GM23338 (cell line): ENCODE measurements around the gene MYH14.

Experiments
- CREB1 ChIP-seq: fragments of 250-450 bp; sonication (Bioruptor Pico); IDR thresholded peaks from 2 replicates; pipeline ENCODE4 v1.5.0; 2020; ENCODE audit warnings: low read depth, mild to moderate bottlenecking, moderate library complexity
- EZH2 ChIP-seq: fragments of 200-600 bp; sonication (generic); IDR thresholded peaks from one replicate; pipeline ENCODE4 v1.8.0; 2017; ENCODE audit warnings: antibody characterized with exemption, mild to moderate bottlenecking, low read depth; ENCODE audit not compliant: unreplicated experiment
- EZH2phosphoT487 ChIP-seq: fragments of 200-600 bp; sonication (generic); IDR thresholded peaks from one replicate; pipeline ENCODE4 v1.8.1; 2018; ENCODE audit warnings: antibody characterized with exemption; ENCODE audit not compliant: unreplicated experiment
- JUNB ChIP-seq: IDR thresholded peaks from one replicate; pipeline ENCODE4 v1.6.1; 2016; ENCODE audit warnings: antibody characterized with exemption; ENCODE audit not compliant: unreplicated experiment
- NANOG ChIP-seq: IDR thresholded peaks from 2 replicates; pipeline ENCODE4 v1.6.1; 2016; ENCODE audit warnings: antibody characterized with exemption, borderline replicate concordance
- POLR2AphosphoS5 ChIP-seq: IDR thresholded peaks from 2 replicates; pipeline ENCODE4 v1.6.1; 2016; ENCODE audit warnings: antibody characterized with exemption, low read depth
- TF ChIP-seq, protein P1 (sequence below): IDR thresholded peaks from one replicate; pipeline ENCODE4 v1.6.1; 2018; ENCODE audit warnings: antibody characterized with exemption; ENCODE audit not compliant: unreplicated experiment
- TF ChIP-seq, protein P2 (sequence below), 2 experiments: fragments of 200-600 bp in 1 of 2; sonication (generic) in 1 of 2; conservative IDR thresholded peaks; 2 replicates each; pipeline versions ENCODE4 v1.5.1 to v1.6.1; 2016 to 2017; ENCODE audit warnings: antibody characterized with exemption in 2 of 2, low read depth in 2 of 2, mild to moderate bottlenecking in 2 of 2, moderate library complexity in 1 of 2
- TF ChIP-seq, protein P3 (sequence below): IDR thresholded peaks from 2 replicates; pipeline ENCODE4 v1.6.1; 2016; ENCODE audit warnings: antibody characterized with exemption

DNA sequence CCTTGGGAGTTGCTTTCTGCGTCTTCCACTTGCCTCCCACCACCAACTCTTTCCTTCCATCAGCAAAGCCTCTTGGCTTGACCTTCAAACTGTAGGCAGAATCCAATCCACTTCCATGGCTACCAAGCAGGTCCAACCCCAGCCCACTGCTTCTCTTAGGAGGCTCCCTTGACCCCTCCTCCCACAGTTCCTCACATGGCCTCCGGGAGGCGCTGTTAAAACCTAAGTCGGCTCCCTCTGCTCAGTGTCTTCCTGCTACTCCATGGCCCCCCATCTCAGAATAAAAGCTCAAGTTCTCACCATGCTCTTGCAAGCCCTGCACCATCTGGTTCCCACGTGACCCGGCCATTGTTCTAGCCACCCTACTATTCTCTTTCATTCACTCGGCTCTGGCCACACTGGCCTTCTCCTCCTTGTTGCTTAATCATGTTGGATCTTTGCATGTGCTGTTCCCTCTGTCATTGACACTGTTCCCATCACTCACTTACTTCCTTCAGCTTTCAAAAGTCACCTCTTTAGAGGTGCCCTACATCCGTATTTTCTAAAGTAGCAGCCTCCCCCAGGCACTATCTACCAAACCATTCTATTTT lies 47.8 kb upstream of the MYH14 start:
- no peak for TF ChIP-seq POLR2AphosphoS5
- TF ChIP-seq, protein P1, sequence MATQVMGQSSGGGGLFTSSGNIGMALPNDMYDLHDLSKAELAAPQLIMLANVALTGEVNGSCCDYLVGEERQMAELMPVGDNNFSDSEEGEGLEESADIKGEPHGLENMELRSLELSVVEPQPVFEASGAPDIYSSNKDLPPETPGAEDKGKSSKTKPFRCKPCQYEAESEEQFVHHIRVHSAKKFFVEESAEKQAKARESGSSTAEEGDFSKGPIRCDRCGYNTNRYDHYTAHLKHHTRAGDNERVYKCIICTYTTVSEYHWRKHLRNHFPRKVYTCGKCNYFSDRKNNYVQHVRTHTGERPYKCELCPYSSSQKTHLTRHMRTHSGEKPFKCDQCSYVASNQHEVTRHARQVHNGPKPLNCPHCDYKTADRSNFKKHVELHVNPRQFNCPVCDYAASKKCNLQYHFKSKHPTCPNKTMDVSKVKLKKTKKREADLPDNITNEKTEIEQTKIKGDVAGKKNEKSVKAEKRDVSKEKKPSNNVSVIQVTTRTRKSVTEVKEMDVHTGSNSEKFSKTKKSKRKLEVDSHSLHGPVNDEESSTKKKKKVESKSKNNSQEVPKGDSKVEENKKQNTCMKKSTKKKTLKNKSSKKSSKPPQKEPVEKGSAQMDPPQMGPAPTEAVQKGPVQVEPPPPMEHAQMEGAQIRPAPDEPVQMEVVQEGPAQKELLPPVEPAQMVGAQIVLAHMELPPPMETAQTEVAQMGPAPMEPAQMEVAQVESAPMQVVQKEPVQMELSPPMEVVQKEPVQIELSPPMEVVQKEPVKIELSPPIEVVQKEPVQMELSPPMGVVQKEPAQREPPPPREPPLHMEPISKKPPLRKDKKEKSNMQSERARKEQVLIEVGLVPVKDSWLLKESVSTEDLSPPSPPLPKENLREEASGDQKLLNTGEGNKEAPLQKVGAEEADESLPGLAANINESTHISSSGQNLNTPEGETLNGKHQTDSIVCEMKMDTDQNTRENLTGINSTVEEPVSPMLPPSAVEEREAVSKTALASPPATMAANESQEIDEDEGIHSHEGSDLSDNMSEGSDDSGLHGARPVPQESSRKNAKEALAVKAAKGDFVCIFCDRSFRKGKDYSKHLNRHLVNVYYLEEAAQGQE: no peak
- TF ChIP-seq, protein P2, sequence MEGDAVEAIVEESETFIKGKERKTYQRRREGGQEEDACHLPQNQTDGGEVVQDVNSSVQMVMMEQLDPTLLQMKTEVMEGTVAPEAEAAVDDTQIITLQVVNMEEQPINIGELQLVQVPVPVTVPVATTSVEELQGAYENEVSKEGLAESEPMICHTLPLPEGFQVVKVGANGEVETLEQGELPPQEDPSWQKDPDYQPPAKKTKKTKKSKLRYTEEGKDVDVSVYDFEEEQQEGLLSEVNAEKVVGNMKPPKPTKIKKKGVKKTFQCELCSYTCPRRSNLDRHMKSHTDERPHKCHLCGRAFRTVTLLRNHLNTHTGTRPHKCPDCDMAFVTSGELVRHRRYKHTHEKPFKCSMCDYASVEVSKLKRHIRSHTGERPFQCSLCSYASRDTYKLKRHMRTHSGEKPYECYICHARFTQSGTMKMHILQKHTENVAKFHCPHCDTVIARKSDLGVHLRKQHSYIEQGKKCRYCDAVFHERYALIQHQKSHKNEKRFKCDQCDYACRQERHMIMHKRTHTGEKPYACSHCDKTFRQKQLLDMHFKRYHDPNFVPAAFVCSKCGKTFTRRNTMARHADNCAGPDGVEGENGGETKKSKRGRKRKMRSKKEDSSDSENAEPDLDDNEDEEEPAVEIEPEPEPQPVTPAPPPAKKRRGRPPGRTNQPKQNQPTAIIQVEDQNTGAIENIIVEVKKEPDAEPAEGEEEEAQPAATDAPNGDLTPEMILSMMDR (conservative IDR thresholded peaks at IDR 0.05; ENCODE audit: low read depth in 2 of 2): peak; percentile 74 to 87
- TF ChIP-seq EZH2: no peak
- TF ChIP-seq EZH2phosphoT487: no peak
- no peak for TF ChIP-seq JUNB
- TF ChIP-seq, protein P3, sequence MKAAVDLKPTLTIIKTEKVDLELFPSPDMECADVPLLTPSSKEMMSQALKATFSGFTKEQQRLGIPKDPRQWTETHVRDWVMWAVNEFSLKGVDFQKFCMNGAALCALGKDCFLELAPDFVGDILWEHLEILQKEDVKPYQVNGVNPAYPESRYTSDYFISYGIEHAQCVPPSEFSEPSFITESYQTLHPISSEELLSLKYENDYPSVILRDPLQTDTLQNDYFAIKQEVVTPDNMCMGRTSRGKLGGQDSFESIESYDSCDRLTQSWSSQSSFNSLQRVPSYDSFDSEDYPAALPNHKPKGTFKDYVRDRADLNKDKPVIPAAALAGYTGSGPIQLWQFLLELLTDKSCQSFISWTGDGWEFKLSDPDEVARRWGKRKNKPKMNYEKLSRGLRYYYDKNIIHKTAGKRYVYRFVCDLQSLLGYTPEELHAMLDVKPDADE: no peak
- TF ChIP-seq NANOG: no peak
- TF ChIP-seq CREB1 (CRISPR knock-in tag): no peak
